NCI-H2227 (cell line): Measurements from ENCODE around the gene CACNA1D.

Source experiments
- DNase-seq: peaks from one replicate; lab custom pipeline; 2025; ENCODE audit not compliant: unreplicated experiment; lab: John Stamatoyannopoulos, UW

CACNA1D gene

DNA sequence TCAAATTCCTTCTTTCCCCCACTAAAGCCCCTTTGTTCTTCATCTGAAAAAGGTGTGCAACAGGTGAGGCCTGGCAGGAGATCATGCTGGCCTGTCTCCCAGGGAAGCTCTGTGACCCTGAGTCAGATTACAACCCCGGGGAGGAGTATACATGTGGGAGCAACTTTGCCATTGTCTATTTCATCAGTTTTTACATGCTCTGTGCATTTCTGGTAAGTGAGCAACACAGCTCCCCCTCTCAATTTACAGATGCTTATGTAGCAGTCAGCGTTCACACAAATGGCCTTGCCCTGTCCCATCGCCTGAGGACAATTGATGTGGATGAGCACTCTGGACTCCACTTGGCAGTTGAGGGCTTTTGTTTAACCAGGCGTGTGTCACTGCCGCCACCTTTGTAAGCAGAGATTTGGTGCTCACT is 281.4 kb downstream of the CACNA1D start:
- no peak for DNase-seq

DNA sequence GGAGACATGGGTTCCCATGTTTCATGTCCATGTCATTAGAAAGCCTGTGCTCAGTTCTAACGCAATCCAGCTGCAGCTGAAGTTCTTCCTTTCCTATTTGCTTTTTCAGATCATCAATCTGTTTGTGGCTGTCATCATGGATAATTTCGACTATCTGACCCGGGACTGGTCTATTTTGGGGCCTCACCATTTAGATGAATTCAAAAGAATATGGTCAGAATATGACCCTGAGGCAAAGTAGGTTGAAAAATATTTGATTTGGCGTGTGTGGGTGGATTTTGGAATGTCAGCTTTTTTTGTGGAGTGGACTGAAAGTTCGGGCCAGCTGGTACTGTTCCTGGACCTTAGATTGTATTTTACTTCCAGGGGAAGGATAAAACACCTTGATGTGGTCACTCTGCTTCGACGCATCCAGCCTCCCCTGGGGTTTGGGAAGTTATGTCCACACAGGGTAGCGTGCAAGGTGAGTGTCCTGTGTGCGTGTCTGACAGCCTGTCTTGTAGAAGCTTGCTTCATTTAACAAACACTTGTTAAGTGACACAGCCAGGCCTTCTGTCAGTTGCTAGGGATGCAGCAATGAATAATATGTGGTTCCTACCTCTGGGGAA is 282.2 kb downstream of the CACNA1D start:
- DNase-seq = no peak

GRCh38 chr3:53777468-53777867 is 283.1 kb downstream of the CACNA1D start:
- no peak for DNase-seq

GRCh38 chr3:53778153-53778552 is 283.7 kb downstream of the CACNA1D start:
- DNase-seq = no peak

DNA sequence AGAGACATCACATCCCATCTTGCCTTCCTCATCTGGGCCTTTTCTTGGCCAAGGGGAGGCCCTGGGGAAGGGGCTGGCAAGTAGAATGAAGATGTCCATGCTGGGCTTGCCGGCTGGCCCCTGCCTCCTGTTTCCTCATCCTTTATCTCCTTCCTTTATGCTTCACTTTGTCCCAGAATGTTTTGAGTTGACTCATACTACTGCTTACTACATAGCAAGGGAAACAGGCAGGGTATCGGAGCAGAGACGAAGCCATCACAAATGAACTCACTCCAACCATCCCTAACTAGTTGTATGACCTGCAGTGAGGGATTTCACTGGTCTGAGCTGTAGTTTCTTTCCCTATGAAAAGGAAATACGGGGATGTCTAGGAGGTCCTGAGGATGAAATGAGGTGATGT is 285.8 kb downstream of the CACNA1D start:
- DNase-seq = no peak

DNA sequence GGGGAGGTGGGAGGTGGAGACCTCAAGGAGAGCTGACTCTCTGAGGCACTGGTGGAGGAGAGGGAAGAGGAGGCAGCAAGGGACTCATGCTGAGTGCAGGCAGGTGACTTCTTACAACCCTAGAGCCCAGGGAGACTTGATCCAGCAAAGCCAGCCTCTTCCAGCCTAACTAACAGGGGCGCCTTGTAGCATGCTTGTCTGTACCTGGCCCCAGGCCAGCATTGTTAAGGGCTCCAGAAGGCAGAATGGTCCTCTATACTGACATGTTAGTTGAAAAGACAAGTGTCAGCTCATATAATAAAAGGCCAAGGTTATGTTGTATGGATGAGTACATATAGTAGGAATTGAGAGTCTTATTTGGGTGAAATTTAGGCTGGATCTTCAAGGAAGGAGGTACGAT is 286.4 kb downstream of the CACNA1D start:
- DNase-seq = no peak

DNA sequence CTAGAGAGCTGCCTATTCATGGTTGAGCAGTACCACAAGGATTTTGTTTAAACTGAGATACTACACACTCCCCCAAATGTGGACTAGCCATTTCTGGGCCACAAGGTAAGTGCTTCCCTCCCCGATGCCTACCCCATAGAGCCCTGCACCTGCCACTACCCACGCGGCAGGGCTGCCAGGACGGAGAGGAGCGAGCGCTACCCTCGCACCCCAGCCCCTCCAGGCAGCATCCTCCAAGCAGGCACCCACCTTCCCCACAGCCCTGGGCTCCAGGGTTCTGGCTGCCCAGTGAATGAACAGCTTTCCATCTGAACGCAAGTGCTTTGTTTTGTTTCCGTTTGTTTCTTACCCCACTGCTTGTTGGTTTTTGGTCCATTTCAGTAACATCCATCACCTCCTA is 292.6 kb downstream of the CACNA1D start:
- no peak for DNase-seq

DNA sequence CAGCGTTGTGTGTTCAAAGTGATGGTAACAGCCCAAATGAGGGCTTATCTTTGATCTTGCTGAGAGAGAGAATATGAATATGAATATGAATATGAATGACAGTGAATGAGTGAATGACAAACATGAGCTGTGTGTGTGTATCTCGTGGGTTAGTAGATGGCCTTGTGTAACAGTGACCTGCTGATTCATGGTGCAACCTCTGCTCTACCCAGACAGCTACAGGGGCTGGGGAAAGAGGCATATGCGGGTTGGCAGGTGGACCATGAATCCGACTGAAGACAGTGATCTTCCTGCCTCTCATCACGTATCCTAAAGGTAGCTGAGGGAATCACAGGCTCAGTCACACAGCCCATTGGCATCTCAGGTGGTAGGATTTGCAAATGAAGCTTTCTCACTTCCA is 293.6 kb downstream of the CACNA1D start:
- DNase-seq = no peak

GRCh38 chr3:53789459-53789858 is 295.0 kb downstream of the CACNA1D start:
- DNase-seq = no peak

- no peak for DNase-seq
Measured at GRCh38 chr3:53790470-53790869, 296.1 kb downstream of the CACNA1D start.

- DNase-seq = no peak
Measured at GRCh38 chr3:53791317-53791716, 296.9 kb downstream of the CACNA1D start.

- no peak for DNase-seq
Measured at GRCh38 chr3:53792866-53793265, 298.5 kb downstream of the CACNA1D start.

DNA sequence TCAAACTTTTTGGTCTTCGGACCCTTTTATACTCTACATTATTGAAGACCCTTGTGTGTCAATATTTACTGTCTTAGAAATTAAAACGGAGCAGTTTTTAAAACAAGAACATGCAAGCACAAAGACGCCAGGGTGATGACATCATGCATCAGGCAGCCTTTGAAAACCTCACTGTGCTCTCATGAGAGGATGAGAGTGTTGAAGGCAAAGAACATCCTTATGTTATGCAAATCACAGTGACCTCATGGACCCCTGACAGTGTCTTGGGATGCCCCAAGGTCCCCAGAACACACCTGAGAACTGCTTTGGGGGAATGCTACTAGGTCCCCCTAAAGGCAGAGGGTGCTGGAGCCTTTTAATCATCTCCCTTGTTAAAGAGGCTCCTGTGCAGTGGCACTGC is 300.2 kb downstream of the CACNA1D start:
- DNase-seq = no peak

DNA sequence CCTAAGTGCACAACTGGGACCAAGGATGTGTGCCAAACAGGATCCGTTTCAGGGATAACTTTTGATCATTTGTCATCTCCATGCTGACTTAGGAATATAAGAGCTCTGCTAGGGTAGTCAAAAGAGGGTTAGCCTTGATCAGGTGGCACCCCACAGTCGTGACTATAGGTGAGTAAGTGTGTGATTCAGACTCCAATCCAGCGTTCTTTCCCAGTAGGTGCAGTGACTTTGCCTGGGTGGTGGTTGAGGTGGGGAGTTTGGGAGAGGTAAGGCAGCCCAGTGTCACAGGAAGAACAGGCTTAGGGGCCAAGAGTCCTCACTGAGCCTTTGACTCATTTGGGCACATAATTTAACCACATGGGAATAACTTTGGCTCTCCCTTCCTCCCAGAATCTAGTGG is 300.8 kb downstream of the CACNA1D start:
- no peak for DNase-seq

- peak; percentile 56 for DNase-seq
Measured at GRCh38 chr3:53795789-53796560, 301.6 kb downstream of the CACNA1D start.

GRCh38 chr3:53798144-53798543 is 303.7 kb downstream of the CACNA1D start:
- DNase-seq = no peak

- no peak for DNase-seq
Measured at GRCh38 chr3:53799338-53799865, 305.0 kb downstream of the CACNA1D start.

DNA sequence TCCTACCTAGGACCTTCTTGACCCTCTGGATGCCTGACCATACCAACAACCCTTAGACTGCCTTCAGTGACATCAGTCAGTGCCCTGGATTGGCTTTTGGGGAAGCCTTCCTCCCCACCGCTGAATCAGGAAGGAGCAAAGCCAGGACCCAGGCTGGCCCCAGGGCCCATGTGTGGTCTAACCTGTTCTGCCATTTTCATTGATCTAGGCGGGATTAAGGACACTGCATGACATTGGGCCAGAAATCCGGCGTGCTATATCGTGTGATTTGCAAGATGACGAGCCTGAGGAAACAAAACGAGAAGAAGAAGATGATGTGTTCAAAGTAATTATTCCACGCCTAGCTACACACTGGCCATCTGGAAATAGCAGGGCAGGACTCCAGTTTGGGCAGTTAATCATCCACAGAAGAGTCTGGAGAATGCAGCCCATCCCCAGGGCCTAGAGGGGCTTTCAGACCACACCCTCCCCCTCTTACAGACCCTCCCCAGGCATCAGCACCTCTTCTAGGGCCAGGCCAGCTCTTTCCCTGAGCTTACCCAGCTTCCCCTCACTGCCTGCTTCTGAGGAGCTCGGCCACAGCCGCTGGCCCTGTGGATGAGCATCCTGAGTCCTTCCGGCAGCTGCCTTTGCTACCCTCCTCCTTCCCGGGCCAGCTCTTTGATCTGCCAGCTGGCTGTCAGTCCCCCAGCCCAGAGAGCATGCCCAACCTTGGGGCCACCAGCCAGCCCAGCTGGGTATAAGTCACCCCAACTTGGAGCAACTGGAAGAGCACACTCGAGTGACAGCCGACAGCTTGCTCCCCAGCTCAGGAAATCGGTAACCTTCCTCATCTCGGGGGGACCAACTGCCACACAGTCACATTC is 305.9 kb downstream of the CACNA1D start:
- no peak for DNase-seq

GRCh38 chr3:53801319-53801718 is 306.9 kb downstream of the CACNA1D start:
- no peak for DNase-seq

DNA sequence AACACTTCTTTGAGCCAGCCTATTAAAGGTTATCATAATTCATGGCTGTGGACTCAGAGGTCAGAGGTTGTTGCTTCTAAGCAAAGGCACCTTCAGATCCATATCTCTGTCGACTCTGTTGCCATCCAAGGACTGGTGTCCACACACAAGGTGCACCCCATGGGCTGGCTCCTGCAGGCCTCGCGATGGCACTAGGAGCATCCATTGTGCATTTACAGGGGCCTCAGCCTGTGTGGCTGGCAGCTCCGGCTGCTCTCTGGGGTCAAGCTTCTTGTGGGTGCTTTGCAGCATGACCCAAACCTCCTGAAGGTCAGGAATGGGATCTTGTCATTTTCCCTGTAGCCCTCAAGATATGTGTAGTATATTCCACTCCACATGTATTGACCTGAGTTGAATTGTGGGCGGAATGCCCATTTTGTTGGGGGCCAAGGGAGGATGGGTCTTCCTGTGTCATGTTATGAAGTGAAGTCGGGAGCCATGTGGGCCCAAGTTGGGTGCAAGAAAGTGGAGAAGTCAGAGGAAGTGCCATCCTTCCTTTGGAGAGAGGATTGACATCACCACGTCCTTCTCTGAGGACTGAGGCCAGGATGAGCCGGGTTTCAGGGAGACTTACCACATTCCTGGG is 308.0 kb downstream of the CACNA1D start:
- DNase-seq = no peak

DNA sequence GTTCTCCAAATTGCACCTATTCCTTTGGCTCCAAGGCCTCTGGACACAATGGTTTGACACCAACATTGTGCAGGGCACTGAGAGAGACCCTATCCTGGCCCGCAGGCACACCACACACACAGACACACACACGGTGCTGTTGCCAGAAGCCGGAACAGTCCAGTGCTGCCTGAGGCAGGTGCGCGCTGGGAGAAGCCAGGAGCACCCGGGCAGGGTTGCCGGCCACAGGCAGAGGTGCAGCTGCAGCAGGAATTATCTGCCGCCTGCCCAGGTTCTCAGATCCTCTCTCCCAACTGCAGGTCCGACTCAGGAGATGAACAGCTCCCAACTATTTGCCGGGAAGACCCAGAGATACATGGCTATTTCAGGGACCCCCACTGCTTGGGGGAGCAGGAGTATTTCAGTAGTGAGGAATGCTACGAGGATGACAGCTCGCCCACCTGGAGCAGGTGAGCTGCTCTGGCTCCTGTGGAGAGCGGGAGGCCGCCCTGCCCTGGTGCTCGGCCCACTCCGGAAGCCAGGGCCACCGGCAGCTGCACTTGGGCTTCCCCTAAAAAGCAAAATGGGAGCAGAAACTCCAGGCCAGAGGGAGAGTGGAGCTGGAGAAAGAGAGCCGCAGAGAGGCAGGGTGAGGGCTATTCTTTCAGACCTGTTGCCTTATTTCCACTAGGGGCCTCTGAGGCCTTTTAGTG is 308.9 kb downstream of the CACNA1D start:
- DNase-seq = no peak
